ENCODE data around the gene ENOPH1.

The ENOPH1 gene

DNA sequence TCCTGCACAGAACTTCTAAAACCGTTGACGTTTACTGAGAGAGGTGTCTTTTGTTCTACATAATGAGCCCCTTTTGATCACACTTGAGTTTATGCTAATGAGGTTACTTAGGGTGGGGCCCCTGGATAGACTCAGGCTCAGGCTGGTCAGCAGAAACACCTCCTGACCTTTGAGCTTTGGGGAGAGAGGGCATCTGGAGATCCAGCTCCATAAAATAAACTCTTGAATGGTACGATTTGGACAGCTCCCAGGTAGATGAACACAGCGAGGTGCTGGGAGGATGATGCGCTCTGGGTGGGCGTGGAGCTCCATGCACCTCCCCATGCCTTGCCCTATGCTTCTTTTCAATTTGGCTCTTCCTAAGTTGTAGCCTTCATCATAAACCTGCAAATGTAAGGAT lies 52.0 kb downstream of the ENOPH1 start (continued):
- TF ChIP-seq, protein P1, sequence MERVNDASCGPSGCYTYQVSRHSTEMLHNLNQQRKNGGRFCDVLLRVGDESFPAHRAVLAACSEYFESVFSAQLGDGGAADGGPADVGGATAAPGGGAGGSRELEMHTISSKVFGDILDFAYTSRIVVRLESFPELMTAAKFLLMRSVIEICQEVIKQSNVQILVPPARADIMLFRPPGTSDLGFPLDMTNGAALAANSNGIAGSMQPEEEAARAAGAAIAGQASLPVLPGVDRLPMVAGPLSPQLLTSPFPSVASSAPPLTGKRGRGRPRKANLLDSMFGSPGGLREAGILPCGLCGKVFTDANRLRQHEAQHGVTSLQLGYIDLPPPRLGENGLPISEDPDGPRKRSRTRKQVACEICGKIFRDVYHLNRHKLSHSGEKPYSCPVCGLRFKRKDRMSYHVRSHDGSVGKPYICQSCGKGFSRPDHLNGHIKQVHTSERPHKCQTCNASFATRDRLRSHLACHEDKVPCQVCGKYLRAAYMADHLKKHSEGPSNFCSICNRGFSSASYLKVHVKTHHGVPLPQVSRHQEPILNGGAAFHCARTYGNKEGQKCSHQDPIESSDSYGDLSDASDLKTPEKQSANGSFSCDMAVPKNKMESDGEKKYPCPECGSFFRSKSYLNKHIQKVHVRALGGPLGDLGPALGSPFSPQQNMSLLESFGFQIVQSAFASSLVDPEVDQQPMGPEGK (tag by site-specific recombination; IDR thresholded peaks at IDR 0.05): no peak

DNA sequence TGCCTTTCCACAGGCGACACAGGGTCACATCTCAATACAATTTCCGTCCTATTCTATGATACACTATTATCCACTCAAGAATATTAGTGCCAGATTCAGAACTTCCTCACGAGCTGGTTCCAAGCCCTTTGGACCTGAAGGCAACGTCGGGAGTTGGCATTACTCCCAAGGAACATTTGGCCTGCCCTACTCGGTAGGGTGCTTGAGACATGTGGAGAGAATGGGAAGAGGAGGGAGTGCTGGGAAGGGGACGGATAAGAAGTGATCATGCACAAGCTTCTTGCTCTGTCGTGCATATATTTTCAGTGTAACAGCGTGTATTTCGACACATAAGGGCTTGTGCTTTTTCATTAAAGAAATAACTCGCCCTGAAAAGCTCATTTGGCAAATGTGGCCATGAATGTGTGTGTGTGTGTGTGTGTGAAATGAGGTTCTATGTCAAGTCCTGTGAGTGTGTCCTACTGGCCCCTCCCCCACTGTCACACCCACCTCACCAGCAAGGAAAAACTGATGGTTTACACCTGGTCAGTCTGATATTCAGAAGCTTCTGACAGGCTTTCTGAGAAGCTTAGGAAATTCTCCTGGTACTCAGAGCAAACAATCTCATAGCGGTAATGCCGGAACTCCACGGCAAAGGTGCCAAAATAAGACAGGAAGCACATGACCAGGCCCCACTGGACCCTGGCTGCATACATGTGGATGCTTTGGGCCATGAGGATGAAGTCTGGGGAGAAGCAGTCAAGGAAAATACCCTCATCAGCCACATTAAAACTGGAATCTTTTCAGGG lies 54.8 kb downstream of the ENOPH1 start:
- Histone ChIP-seq H3K36me3 (ENCODE audit: control insufficient read depth in 2 of 2, insufficient read depth in 1 of 2, low read length in 2 of 2) (no peaks in the 10 kb centered on the region), H3K9me3 (ENCODE audit: control insufficient read depth, insufficient read depth, low read depth, low read length) (no peaks in the 10 kb centered on the region), H3K4me1 (ENCODE audit: control insufficient read depth, insufficient read depth, low read length) (no peaks in the 10 kb centered on the region), H3K27ac (ENCODE audit: extremely low read depth, low read depth, low read length) (no peak overlapping the region), H3K4me3 (ENCODE audit: low read depth, low read length) (no peak overlapping the region)
- POLR2A ChIA-PET: no interaction called here
- TF ChIP-seq BCL11B (tag by site-specific recombination; IDR thresholded peaks at IDR 0.05; ENCODE audit: low read depth): no peak
- TF ChIP-seq ZIC2 (tag by site-specific recombination; IDR thresholded peaks at IDR 0.05): 0 out of 2 replicates have a peak, but pooled peaks have one; percentile 16
- CTCF ChIA-PET: interaction anchor here (0.5 kb wide), 1 partner anchor 798 kb away, joined by 3 read pairs; no protein-coding TSS in a partner anchor

DNA sequence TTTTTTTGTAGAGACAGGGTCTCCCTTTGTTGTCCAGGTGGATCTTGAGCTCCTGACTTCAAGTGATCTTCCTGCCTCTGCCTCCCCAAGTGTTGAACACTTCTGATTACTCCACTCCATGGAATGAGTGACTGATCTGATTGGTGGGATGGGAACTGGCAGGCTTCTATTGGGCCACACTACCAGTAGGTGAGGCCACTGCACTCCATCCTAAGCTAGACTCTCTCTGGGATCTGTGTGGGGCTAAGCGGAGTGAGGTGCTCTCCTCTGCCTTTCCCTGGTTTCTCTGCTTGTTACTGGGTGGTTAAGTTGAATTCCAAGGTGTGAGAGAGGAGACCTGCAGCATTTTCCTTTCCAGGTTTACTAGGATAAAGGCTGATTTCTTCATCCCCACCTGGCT lies 58.7 kb downstream of the ENOPH1 start:
- no peak for TF ChIP-seq ZNF112 (tag by site-specific recombination; IDR thresholded peaks at IDR 0.05)
- TF ChIP-seq HOXD13 (CRISPR knock-in tag; IDR thresholded peaks at IDR 0.05; ENCODE audit: borderline replicate concordance): no peak
- no peak for TF ChIP-seq ZNF221 (tag by site-specific recombination; IDR thresholded peaks at IDR 0.05; ENCODE audit: borderline replicate concordance)
- no peak for TF ChIP-seq ZEB2 (tag by site-specific recombination; IDR thresholded peaks at IDR 0.05)
- no peak for TF ChIP-seq ZNF560 (tag by site-specific recombination; IDR thresholded peaks at IDR 0.05; ENCODE audit: borderline replicate concordance)
- TF ChIP-seq, protein P2, sequence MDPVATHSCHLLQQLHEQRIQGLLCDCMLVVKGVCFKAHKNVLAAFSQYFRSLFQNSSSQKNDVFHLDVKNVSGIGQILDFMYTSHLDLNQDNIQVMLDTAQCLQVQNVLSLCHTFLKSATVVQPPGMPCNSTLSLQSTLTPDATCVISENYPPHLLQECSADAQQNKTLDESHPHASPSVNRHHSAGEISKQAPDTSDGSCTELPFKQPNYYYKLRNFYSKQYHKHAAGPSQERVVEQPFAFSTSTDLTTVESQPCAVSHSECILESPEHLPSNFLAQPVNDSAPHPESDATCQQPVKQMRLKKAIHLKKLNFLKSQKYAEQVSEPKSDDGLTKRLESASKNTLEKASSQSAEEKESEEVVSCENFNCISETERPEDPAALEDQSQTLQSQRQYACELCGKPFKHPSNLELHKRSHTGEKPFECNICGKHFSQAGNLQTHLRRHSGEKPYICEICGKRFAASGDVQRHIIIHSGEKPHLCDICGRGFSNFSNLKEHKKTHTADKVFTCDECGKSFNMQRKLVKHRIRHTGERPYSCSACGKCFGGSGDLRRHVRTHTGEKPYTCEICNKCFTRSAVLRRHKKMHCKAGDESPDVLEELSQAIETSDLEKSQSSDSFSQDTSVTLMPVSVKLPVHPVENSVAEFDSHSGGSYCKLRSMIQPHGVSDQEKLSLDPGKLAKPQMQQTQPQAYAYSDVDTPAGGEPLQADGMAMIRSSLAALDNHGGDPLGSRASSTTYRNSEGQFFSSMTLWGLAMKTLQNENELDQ (tag by site-specific recombination; IDR thresholded peaks at IDR 0.05; ENCODE audit: low read depth): no peak
- no peak for TF ChIP-seq TCF7L2 (IDR thresholded peaks at IDR 0.05; ENCODE audit: borderline replicate concordance, low read depth, low read length)
- TF ChIP-seq ZNF837 (tag by site-specific recombination; IDR thresholded peaks at IDR 0.05): no peak
- TF ChIP-seq, protein P3, sequence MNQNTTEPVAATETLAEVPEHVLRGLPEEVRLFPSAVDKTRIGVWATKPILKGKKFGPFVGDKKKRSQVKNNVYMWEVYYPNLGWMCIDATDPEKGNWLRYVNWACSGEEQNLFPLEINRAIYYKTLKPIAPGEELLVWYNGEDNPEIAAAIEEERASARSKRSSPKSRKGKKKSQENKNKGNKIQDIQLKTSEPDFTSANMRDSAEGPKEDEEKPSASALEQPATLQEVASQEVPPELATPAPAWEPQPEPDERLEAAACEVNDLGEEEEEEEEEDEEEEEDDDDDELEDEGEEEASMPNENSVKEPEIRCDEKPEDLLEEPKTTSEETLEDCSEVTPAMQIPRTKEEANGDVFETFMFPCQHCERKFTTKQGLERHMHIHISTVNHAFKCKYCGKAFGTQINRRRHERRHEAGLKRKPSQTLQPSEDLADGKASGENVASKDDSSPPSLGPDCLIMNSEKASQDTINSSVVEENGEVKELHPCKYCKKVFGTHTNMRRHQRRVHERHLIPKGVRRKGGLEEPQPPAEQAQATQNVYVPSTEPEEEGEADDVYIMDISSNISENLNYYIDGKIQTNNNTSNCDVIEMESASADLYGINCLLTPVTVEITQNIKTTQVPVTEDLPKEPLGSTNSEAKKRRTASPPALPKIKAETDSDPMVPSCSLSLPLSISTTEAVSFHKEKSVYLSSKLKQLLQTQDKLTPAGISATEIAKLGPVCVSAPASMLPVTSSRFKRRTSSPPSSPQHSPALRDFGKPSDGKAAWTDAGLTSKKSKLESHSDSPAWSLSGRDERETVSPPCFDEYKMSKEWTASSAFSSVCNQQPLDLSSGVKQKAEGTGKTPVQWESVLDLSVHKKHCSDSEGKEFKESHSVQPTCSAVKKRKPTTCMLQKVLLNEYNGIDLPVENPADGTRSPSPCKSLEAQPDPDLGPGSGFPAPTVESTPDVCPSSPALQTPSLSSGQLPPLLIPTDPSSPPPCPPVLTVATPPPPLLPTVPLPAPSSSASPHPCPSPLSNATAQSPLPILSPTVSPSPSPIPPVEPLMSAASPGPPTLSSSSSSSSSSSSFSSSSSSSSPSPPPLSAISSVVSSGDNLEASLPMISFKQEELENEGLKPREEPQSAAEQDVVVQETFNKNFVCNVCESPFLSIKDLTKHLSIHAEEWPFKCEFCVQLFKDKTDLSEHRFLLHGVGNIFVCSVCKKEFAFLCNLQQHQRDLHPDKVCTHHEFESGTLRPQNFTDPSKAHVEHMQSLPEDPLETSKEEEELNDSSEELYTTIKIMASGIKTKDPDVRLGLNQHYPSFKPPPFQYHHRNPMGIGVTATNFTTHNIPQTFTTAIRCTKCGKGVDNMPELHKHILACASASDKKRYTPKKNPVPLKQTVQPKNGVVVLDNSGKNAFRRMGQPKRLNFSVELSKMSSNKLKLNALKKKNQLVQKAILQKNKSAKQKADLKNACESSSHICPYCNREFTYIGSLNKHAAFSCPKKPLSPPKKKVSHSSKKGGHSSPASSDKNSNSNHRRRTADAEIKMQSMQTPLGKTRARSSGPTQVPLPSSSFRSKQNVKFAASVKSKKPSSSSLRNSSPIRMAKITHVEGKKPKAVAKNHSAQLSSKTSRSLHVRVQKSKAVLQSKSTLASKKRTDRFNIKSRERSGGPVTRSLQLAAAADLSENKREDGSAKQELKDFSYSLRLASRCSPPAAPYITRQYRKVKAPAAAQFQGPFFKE (tag by site-specific recombination; IDR thresholded peaks at IDR 0.05; ENCODE audit: borderline replicate concordance): no peak
- TF ChIP-seq, protein P4, sequence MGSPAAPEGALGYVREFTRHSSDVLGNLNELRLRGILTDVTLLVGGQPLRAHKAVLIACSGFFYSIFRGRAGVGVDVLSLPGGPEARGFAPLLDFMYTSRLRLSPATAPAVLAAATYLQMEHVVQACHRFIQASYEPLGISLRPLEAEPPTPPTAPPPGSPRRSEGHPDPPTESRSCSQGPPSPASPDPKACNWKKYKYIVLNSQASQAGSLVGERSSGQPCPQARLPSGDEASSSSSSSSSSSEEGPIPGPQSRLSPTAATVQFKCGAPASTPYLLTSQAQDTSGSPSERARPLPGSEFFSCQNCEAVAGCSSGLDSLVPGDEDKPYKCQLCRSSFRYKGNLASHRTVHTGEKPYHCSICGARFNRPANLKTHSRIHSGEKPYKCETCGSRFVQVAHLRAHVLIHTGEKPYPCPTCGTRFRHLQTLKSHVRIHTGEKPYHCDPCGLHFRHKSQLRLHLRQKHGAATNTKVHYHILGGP (tag by site-specific recombination; IDR thresholded peaks at IDR 0.05): no peak
- ChIA-PET CTCF (interaction anchor here (0.6 to 0.7 kb wide), 3 partner anchors 36 to 584 kb away, joined by 3 read pairs; no protein-coding TSS in a partner anchor), POLR2A (no interaction called here)
- no peak overlapping the region for H3K4me3 ChIP-seq (ENCODE audit: low read depth, low read length)
- H3K9me3 ChIP-seq (ENCODE audit: control insufficient read depth, insufficient read depth, low read depth, low read length): no peaks in the 10 kb centered on the region
- H3K27ac ChIP-seq (ENCODE audit: extremely low read depth, low read depth, low read length): no peak overlapping the region
- no peaks in the 10 kb centered on the region for H3K36me3 ChIP-seq (ENCODE audit: control insufficient read depth in 2 of 2, insufficient read depth in 1 of 2, low read length in 2 of 2)
- no peaks in the 10 kb centered on the region for H3K4me1 ChIP-seq (ENCODE audit: control insufficient read depth, insufficient read depth, low read length)

Data from HEK293 (cell line).